Stimulated activated naive CD8-positive, alpha-beta T cell treated with anti-CD3 and anti-CD28 coated beads, Interleukin-15, amount 100 ng/mL, for 72 hours (primary cell): ENCODE data around the gene ZNF521.

Experiments used
- ATAC-seq: fragments of 150-1000 bp; cut with Tn5 transposase; 2 replicates; pipeline ENCODE4 v1.10.0; 2021; ENCODE audit warnings: mild to moderate bottlenecking, moderate library complexity
- DNase-seq, 2 donors: peaks; one replicate each; pipeline ENCODE4 v3.0.0; 2021 to 2022
- H3K27ac Mint-ChIP-seq, 2 donors: one replicate each; pipeline ENCODE4 v1.8.0; 2022; ENCODE audit warnings: mild to moderate bottlenecking in 2 of 2, mixed read lengths in 2 of 2, moderate library complexity in 2 of 2
- H3K27me3 Mint-ChIP-seq: one replicate; pipeline ENCODE4 v1.8.0; 2022; ENCODE audit warnings: mixed read lengths
- H3K4me1 Mint-ChIP-seq: one replicate; pipeline ENCODE4 v1.8.0; 2022; ENCODE audit warnings: mild to moderate bottlenecking, mixed read lengths
- H3K4me3 Mint-ChIP-seq, 2 donors: one replicate each; pipeline ENCODE4 v1.8.0; 2022; ENCODE audit warnings: mild to moderate bottlenecking in 2 of 2, mixed read lengths in 2 of 2, moderate library complexity in 1 of 2
- H3K9me3 Mint-ChIP-seq, 2 donors: one replicate each; pipeline ENCODE4 v1.8.0; 2022; ENCODE audit warnings: mixed read lengths in 2 of 2

The ZNF521 gene

DNA sequence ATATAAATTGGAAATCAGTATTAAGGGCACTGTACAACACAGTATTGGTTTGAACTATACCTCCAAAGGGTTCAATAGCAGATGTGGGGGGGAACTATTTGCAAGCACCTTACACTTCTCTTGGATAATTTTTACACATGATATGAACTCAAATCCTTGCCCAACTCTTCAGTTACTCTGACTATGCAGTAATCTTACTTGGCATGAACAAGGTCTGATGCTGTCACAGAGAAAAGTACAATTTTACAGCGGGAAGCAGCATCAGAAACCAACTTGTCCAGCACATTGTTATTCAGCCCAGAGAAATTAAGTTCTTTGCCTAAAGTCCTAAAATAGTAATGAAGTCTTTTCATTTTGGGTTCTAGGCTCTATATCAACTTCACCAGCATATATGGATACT is 98.2 kb downstream of the ZNF521 start:
- DNase-seq = no peak
- no peak for ATAC-seq
- Mint-ChIP-seq H3K9me3 (no peaks in the 10 kb centered on the region), H3K27ac (no peak overlapping the region), H3K4me1 (no peaks in the 10 kb centered on the region), H3K4me3 (no peak overlapping the region), H3K27me3 (no peaks in the 10 kb centered on the region)

DNA sequence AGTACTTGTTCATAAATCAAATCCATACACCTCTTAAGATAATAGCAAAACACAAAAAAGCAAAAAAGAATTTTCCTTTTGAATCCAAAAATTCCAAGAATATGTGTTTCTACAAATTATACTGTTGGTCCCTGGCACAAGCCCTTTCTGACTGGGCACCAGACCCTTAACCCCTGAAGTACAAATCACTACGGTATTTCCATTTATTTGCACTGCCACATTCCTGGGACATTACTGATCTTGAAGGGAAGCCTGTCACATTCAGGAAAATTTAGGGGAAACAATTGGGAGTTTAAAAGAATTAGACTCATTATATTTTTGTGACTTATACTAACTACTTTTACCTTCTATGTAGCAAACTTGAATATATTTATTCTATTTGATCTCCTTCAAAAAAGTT is 98.8 kb downstream of the ZNF521 start:
- DNase-seq (no peak), ATAC-seq (no peak)
- no peaks in the 10 kb centered on the region for H3K4me1 Mint-ChIP-seq
- H3K27ac Mint-ChIP-seq = no peak overlapping the region
- H3K9me3 Mint-ChIP-seq = no peaks in the 10 kb centered on the region
- no peak overlapping the region for H3K4me3 Mint-ChIP-seq
- no peaks in the 10 kb centered on the region for H3K27me3 Mint-ChIP-seq

DNA sequence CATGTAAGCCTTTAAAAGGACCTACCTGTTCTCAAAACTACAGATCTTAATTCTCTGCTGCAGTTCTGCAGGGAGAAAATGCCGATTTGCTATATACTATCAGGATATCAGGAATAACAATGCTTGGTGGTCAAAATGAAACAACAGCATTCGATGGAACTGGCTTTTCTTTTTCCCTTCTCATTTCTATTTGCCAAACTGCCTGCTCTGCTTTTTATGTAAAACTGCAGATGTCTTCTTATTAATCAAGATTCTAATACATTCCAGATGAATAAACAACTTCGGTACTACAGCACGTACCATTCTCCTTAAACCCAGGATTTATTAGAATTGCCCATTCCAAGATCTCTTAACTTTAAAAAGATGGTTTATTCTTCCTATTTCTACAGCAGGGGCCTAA is 100.9 kb downstream of the ZNF521 start:
- no peak overlapping the region for H3K4me3 Mint-ChIP-seq
- DNase-seq = no peak
- ATAC-seq = no peak
- H3K27ac Mint-ChIP-seq = no peak overlapping the region
- H3K9me3 Mint-ChIP-seq = no peaks in the 10 kb centered on the region
- no peaks in the 10 kb centered on the region for H3K27me3 Mint-ChIP-seq
- no peaks in the 10 kb centered on the region for H3K4me1 Mint-ChIP-seq

DNA sequence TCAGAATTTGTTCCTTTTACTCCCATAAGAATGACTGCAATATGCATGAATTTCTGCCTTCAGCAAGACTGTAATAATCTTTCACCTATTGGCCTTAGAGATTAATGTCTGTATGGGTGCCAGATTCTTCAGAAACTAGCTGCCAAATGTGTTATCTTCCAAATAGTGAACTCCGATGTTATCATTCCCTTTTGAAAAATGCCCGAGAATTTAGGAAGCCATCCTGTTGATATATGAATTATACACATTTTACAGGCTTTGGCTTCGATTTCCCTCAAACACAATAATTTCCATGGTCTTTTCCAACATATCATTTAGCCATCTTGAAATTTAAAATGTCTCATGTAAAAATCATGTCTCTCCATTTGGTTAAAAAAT is 101.5 kb downstream of the ZNF521 start:
- Mint-ChIP-seq H3K4me3 (no peak overlapping the region), H3K9me3 (no peaks in the 10 kb centered on the region), H3K27ac (no peak overlapping the region), H3K4me1 (no peaks in the 10 kb centered on the region), H3K27me3 (no peaks in the 10 kb centered on the region)
- ATAC-seq = no peak
- DNase-seq = no peak

DNA sequence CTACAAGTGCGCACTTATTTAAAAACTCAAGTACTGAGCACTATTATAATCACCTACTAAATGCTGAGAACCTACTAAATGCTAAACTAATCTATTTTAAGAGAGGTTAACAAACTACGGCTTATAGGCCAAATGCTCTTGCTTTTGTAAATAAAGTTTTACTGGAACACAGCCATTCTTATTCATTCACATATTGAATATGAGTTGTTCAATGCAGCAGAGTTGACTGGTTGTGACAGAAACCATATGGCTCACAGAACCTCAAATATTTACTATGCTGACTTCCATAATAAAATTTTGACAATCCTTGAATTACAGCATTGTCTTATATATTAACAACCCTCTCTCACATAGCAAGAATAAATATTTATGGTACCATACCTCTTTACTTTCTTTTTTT is 103.2 kb downstream of the ZNF521 start:
- H3K9me3 Mint-ChIP-seq = no peaks in the 10 kb centered on the region
- H3K4me3 Mint-ChIP-seq = no peak overlapping the region
- DNase-seq = no peak
- no peak for ATAC-seq
- no peaks in the 10 kb centered on the region for H3K4me1 Mint-ChIP-seq
- H3K27ac Mint-ChIP-seq = no peak overlapping the region
- H3K27me3 Mint-ChIP-seq = no peaks in the 10 kb centered on the region

DNA sequence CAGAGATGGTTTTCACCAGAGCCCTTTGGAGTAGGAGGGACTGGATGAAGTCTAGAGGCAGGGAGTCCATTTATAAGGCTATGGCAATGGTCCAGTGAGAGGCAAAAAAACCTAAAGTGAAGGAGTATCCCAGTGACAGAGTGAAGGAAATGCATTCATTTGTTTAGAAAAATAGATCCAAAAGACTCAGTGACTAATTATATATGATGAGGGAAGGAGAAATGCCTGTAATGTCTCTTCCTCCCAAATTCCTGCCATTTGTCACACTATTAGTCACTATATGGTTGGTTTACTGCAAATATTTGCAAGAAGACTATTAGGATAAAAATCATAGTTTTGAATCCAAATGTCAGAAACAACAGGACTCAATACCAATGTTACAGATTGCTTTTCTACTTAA is 104.2 kb downstream of the ZNF521 start:
- ATAC-seq (no peak), DNase-seq (no peak)
- no peaks in the 10 kb centered on the region for H3K9me3 Mint-ChIP-seq
- no peaks in the 10 kb centered on the region for H3K4me1 Mint-ChIP-seq
- no peaks in the 10 kb centered on the region for H3K27me3 Mint-ChIP-seq
- H3K4me3 Mint-ChIP-seq = no peak overlapping the region
- H3K27ac Mint-ChIP-seq = no peak overlapping the region

DNA sequence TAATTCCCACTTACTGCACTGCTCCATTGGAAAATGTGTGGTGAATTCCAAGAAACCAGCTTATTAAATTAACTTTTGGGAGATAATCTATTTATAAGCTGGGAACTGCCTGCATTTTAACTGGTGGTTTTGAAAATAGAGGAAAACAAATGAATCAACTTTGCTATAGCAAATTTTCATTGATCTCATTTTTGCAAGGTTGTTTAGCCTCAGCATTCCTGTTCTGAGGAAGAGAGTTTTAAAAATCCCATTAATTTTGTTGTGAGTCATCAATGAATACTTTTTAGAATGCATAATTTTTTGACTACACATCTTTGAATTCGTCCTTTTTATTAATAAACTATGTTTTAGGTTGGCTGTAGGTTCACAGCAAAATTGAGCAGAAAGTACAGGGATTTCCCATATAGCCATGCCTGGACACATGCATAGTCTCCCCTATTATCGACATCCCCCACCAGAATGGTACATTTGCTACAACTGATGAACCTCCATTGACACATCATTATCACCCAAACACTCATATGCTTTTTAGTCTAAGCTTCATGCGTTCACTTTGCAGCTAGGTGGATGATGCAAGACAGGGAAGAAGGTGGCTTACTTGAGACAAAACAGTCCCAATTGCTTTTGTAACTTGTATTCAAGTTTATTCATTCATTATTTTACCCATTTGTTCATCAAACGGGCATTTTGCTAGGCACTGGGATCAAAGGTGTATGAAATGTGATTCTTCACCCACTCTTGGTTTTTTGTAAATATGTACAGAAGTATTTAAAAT is 106.9 kb downstream of the ZNF521 start:
- ATAC-seq = no peak
- Mint-ChIP-seq H3K9me3 (no peaks in the 10 kb centered on the region), H3K4me3 (no peak overlapping the region), H3K4me1 (no peaks in the 10 kb centered on the region), H3K27me3 (no peaks in the 10 kb centered on the region), H3K27ac (no peak overlapping the region)
- DNase-seq = no peak

DNA sequence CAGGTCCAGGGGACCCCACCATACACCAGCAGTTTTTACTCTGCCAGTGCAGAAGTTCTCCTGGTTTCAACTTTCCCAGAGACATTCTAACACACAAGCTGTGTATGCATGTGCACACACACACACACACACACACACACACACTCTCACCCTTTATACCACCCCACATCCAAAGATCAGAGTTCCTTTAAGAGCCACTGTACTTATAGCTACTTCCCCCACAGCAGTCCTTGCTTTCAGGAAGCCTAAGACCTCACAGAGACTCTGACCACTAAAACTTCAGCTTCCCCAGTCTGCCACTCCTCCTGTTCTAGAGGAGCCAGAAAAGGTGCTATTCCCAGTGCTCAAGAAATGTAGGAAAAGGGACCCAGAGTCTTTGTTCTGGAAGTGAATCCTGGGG is 107.8 kb downstream of the ZNF521 start:
- Mint-ChIP-seq H3K27me3 (no peaks in the 10 kb centered on the region), H3K9me3 (no peaks in the 10 kb centered on the region), H3K27ac (no peak overlapping the region), H3K4me1 (no peaks in the 10 kb centered on the region), H3K4me3 (no peak overlapping the region)
- ATAC-seq (no peak), DNase-seq (no peak)

DNA sequence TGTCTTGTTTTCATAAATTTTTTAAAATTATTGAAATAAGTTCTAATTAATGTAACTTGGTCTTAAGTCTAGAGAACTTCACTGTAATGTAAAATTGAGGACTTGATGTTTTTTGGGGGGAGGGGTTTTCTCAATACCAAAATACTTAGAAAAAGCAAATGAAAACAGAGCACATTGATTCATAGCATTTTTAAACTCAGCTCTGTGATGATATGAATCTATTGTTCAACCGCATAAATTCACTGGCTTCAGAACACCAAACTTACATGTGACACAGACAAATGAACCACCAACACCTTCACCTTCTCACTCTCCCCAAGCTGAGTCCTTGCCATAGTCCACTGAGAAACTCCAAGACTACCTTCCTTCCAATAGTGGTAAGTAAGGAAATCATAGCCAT is 108.2 kb downstream of the ZNF521 start:
- no peaks in the 10 kb centered on the region for H3K27me3 Mint-ChIP-seq
- H3K9me3 Mint-ChIP-seq = no peaks in the 10 kb centered on the region
- no peak overlapping the region for H3K4me3 Mint-ChIP-seq
- DNase-seq (no peak), ATAC-seq (no peak)
- no peak overlapping the region for H3K27ac Mint-ChIP-seq
- no peaks in the 10 kb centered on the region for H3K4me1 Mint-ChIP-seq

DNA sequence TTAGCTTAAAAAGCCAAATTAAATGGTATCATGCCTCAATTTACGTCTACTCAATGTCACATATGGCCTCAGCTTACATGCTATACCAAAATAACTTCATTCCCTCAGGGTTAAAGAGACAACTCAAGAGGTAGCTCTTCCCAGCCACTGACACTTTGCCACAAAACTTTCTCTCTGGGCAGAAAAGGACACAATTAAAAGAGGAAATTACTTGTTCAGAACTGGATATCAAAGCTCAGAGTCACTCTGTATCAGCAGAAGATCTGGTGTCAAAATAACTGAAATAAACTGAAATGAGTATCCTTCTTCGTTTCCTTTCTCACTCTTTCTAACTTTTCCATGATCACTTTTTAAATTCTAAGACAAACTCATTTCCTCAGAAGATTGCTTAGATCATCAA is 108.7 kb downstream of the ZNF521 start:
- H3K4me1 Mint-ChIP-seq = no peaks in the 10 kb centered on the region
- ATAC-seq = no peak
- H3K9me3 Mint-ChIP-seq = no peaks in the 10 kb centered on the region
- H3K27ac Mint-ChIP-seq = no peak overlapping the region
- no peak for DNase-seq
- H3K27me3 Mint-ChIP-seq = no peaks in the 10 kb centered on the region
- H3K4me3 Mint-ChIP-seq = no peak overlapping the region

DNA sequence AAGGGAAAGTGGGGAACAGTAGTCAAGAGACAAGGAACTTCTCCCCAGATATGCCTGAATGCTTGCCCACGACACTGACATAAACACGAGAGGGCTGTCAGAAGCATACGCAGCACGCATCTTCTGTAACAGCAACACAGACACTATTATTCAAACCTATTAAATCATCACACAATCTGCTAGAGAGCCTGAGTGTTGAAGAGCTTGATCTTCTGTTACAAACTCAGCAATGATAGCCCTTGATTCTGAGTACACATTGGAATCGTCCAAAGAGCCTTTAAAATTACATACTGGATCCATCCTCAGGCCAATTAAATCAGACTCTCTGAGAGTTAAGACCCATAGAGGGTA is 111.6 kb downstream of the ZNF521 start:
- DNase-seq (no peak), ATAC-seq (no peak)
- Mint-ChIP-seq H3K27me3 (no peaks in the 10 kb centered on the region), H3K4me3 (no peak overlapping the region), H3K4me1 (no peaks in the 10 kb centered on the region), H3K27ac (no peak overlapping the region), H3K9me3 (no peaks in the 10 kb centered on the region)

DNA sequence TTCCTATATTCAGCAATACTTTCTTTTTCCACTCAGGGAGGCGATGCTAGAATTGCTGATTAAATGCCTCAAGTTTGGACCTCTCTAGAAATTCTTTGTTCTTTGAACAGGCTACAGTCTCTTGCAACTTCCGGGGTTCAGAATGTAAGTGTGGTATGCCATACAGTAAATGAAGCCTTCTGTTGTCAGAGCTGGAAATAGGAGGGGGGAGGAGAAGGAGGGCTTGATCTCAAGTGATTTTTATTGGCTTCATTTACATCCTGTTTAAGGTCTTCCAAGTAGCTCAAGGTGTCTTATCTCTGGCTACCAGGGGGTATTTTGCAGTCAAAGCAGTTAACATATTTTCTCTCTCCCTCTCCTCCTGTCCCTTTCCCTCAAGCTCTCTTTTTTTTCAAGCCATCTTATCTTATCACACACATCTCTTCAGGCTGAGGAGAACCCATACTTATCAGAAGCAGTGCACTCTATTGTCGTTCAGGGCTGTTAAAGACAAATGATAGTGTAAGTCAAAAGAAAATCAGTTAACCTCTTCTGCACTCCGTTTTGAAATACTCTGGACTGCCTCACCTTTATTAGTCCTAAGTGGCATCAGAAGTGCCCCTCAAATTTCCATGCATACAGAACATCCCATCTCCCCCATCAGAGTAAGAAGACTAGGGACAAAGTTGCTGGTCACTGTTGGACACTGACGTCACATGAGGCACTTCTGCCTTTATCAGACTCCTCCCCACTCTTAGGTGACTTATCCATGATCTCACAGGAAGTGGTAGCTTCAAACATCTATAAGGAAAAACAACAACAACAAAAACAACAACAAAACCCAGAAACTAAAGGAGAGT is 112.2 kb downstream of the ZNF521 start:
- no peak overlapping the region for H3K27ac Mint-ChIP-seq
- no peaks in the 10 kb centered on the region for H3K9me3 Mint-ChIP-seq
- H3K27me3 Mint-ChIP-seq = no peaks in the 10 kb centered on the region
- DNase-seq (no peak), ATAC-seq (peak; percentile 57)
- no peak overlapping the region for H3K4me3 Mint-ChIP-seq
- H3K4me1 Mint-ChIP-seq = no peaks in the 10 kb centered on the region

DNA sequence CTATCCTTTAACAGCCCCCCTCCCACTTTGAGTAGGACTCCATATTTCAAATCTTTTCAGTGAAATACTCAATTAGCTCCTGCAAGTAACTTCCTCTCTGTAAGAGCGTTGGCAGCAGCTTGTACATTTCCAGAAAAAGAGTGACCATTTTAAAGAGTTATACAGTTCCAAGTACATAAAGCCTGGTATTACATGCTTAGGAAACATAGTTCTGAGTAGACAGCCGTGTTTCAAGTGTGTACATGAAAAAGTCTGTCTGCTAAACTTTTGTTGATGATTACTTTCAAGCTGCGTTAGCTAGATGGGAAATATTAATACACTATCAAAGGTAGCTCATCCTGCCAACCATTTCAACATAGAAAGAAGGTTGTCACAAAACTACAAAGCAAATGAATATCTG is 112.8 kb downstream of the ZNF521 start:
- no peak overlapping the region for H3K4me3 Mint-ChIP-seq
- no peaks in the 10 kb centered on the region for H3K9me3 Mint-ChIP-seq
- H3K27ac Mint-ChIP-seq = no peak overlapping the region
- ATAC-seq (no peak), DNase-seq (no peak)
- H3K27me3 Mint-ChIP-seq = no peaks in the 10 kb centered on the region
- no peaks in the 10 kb centered on the region for H3K4me1 Mint-ChIP-seq

DNA sequence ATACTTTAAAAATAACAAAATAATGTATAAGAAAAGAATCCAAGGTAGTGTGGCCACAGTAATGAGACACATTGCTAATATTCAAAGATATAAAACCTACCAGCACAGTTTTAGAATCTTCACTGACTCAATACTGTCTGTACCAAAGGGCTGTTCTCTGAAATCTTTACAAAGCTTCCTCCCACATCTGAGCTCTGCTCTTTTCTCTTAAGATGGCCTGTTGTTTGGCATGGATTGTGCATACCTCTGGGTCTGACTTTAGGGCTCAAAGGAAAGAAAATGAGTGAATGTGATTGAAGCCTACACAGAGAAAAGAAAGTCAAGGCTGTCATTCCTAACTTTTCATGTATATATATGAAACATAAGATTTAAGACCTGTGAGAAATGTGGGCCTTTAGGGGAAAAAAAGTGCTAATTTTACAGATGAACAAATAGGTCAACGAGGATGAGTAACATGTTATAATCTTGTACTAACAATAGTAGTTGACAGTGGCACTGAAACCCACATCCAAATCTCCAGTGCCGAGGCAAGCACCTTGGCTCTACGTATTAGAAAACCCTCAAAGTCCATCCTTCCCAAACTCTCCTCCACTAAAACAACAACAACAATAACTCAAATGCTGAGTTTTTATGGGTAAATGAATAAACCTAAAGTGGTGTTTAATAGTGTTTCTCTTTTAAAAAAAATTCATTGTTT is 114.2 kb downstream of the ZNF521 start:
- ATAC-seq = no peak
- Mint-ChIP-seq H3K4me1 (no peaks in the 10 kb centered on the region), H3K27ac (no peak overlapping the region), H3K4me3 (no peak overlapping the region), H3K9me3 (no peaks in the 10 kb centered on the region), H3K27me3 (no peaks in the 10 kb centered on the region)
- no peak for DNase-seq

DNA sequence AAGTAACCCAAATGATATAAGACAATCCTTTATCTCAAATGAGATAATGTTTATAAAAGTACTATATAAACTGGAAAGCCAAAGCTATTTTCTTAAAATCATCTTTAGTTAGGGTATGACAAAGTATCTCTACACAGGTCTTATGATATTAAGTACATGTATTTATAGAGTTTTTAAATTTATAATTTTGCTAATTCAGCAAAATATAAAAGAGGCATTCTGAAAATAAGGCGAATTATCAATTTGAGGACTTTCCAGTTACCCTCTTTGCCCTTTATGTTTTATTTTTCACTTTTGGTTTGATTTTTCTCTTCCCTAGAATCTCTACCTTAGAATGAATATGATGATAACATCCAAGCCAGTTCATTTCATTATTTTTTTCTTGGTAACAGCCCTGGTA is 115.2 kb downstream of the ZNF521 start:
- H3K27ac Mint-ChIP-seq = no peak overlapping the region
- DNase-seq (no peak), ATAC-seq (no peak)
- H3K9me3 Mint-ChIP-seq = no peaks in the 10 kb centered on the region
- H3K4me1 Mint-ChIP-seq = no peaks in the 10 kb centered on the region
- no peaks in the 10 kb centered on the region for H3K27me3 Mint-ChIP-seq
- H3K4me3 Mint-ChIP-seq = no peak overlapping the region

DNA sequence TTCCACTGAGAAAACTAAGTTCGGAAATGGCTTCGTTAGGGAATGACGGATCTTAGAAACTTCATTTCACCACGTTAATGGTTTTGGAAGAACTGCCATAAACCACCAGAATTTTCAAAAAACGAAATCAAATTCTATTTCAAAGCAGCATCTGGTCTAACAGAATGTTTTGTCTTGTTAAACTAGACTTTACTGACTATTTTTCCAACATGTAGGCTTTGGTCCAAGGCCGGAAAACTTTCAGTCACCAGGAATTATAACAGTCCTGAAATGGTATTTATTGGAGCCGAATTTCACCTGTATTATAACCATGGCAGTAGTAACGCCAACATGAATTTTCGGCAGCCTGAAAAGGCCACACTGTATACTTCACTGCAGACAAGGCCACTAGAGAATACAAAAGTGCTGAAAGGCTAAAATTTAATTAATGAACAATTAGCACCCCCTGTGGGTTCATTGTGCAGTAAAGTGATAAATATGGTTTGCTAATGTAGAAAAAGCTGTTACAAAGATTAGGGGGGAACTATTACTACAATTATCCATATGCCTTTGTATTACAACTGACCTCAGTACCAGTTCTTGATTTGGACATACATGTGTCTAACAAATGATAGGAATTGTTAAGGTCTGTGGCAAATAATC is 116.4 kb downstream of the ZNF521 start:
- H3K27ac Mint-ChIP-seq = no peak overlapping the region
- no peak for ATAC-seq
- no peak for DNase-seq
- no peaks in the 10 kb centered on the region for H3K27me3 Mint-ChIP-seq
- no peaks in the 10 kb centered on the region for H3K9me3 Mint-ChIP-seq
- H3K4me3 Mint-ChIP-seq = no peak overlapping the region
- H3K4me1 Mint-ChIP-seq = no peaks in the 10 kb centered on the region
